C1 segment of cervical spinal cord (tissue), 14 donors: ENCODE data around the gene ABLIM1.

Experiments
- DNase-seq, 14 donors: peaks; one replicate each; lab custom pipeline; 2025; lab: John Stamatoyannopoulos, UW

The ABLIM1 gene

DNA sequence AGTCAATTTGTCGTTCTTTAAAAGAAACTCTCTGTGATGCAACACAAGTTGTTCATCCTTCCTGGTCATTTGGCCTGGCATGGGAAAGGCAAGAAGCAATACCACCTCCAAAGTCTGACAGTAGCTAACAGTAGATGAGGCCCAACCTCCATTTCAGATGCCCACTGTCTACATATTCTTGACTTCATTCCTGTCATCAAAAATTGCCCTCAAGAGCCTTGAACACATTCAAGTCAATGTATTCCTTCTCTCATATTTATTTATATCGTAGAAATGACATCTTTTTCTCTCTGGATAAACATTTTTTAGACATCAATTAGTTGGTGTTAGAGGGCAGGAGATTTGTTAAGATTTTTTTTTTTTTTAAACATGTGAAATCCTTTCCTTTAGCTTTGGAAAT lies 33.7 kb downstream of the ABLIM1 start:
- DNase-seq = no peak

DNA sequence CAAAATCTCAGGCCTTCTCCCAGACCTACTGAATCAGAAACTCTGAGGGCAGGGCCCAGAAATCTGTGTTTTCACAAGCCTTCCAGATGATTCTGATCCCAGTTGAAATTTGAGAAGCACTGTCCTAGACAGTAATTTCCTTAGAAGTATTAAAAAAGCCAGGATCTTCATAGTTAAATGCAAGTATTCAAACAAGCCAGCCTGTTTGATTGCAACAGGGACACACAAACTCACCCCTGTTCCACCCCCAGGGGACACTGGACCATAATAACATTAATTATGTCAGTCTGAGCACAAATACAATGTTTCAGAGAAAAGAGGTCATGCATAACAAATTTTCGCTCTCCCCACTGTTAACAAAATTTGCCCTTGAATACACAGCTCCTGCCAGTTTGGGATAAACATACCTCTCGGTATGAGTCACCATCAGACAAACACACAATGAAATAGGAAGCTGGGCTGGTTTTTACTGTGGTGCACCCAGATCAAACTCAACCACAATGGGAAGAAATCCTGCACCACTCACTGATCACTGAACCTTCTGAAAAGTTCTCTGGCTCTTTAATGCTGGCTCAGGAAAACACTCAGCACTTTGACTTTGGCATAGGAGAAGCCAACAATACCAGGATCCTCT lies 34.3 kb downstream of the ABLIM1 start:
- DNase-seq = no peak

DNA sequence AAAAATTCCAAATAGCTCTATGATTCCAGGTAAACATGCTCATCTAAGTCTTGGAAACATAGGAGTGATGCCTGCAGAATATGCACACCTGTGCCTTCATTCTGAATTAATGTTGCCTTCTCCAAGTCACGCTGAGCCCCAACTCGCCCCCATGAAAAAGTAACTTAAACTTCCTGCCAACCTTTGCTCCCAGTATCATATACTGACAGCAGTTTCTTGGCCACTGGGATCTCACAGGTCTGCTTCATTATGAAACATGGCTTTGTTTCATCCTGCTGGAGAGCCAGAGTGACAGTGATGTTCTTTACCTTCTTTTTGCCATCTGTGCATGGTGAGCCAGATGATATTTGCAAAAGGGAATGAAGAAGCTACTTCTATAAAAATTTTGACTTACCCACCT lies 34.9 kb downstream of the ABLIM1 start:
- no peak for DNase-seq

DNA sequence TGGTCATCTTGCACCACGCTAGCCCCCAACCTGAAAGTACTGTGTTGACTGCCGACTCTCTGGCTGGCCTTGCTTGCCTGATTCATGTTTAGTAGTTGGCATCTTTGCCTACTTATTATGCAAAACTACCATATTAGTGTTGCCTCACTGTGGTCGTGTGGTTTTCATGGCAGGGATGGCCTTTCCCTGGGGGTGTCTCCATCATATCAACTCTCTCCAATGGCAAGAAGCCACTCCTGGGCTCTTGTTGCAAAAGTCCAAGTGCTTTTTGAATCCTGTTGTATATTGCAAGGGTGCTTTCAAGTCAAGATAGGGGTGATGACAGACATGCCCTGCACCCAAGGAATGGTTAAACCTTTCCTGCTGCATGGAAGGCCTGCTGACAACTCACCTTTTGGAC lies 39.4 kb downstream of the ABLIM1 start:
- DNase-seq = no peak

DNA sequence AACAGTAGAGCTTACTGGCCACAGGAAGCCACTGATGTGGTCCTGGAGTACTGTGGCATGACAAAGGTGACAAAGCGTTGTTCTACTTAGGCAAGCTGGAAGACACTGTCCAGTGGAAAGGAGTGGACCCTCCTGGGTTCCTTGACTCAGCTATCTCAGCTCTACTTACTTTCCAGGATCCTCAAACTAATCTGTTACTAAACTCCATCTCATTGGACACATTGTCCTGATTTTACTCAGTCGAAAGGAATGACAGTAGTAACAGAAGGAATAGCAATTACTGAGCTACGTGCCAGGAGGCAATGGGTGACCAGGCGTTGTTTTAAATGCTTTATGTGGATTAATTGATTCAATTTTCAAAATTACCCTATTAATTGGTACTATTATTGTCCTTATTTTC lies 41.6 kb downstream of the ABLIM1 start:
- DNase-seq = no peak

DNA sequence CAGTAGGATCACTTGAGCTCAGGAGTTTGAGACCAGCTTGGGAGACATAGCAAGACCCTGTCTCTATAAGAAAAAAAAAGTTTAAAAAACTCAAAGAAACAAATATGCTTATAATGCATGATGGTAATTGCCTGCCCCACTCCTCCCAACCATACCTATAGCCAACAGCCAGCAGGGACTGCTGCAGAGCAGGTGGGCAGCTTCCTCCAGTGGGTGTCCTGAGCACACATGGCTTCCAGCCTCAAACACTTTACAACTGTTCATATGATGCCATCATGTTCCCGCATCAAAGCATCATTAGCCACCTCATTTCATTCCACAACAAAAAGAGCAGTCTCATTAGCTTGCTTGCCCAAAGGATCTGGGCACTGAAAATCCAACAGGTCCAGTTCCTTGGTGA lies 42.0 kb downstream of the ABLIM1 start:
- no peak for DNase-seq

DNA sequence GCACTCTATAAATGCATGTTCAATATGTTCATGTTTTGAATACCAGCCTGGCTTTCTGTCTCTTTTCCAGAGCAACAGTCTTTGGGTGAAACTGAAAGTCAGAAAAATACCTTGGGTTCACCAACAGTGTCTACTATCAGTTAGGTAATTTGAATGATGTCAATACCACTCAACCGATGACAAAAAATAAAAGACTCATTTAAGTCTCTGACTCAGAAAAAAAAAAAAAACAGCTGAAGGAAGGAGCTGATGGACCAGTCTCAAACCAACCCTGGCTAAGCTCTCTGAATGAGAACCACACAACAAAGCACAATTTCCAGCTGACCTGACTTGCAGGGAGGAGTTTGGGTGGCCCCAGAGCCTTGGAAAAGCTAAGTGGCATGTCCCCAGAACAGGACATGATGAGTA lies 42.5 kb downstream of the ABLIM1 start:
- no peak for DNase-seq

DNA sequence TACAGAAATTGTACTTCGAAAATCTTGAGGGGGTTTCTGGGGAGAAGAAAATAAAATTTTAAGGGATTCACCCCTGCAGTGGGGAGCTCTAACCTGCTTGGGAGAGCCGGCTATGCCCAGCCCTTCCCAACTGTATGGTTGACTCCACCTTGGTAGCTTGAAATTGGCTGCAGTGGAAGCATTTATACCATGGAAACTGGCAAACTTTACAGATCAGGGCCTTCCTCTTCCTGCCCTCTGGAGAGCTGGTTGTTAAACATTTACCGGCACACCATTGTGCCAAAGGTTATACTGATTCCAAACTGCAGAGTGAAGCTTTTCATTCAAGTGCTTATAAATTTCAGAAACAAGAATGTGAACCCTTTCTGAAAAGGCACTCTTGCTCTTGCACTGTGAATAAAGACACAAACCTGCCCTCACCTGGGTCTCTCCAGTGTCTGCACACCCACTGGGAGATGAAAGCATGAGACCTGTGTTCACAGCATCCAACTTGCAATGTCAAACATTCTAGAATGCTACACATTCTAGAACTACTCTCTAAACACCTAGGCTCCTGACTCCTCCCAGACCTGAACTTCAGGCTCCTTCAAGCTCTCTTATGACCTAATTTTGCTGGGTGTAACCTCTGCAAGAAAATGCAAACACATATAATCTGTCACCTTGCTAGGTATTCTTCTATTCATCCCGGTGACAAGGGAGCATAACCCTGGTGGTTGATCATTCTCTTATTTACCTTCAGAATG lies 44.7 kb downstream of the ABLIM1 start:
- DNase-seq = no peak

DNA sequence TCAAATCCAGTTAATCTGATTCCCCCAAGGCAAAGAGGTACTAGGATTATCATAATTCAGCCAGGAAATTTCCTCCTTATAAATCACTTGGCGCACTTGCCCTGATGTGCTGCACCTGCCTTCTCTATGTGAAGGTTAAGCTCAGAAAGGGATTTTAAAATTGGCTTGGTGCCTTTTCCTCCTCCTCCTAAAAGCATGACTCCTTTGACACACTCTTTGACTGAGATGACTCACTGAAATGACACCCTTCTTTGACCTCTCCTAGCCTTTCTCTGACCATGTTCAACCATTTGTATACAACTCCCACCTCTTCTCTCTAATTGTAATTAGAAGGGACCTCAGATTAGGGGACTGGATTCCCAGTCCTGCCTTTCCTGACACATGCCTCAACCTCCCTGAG lies 46.5 kb downstream of the ABLIM1 start:
- DNase-seq = no peak

DNA sequence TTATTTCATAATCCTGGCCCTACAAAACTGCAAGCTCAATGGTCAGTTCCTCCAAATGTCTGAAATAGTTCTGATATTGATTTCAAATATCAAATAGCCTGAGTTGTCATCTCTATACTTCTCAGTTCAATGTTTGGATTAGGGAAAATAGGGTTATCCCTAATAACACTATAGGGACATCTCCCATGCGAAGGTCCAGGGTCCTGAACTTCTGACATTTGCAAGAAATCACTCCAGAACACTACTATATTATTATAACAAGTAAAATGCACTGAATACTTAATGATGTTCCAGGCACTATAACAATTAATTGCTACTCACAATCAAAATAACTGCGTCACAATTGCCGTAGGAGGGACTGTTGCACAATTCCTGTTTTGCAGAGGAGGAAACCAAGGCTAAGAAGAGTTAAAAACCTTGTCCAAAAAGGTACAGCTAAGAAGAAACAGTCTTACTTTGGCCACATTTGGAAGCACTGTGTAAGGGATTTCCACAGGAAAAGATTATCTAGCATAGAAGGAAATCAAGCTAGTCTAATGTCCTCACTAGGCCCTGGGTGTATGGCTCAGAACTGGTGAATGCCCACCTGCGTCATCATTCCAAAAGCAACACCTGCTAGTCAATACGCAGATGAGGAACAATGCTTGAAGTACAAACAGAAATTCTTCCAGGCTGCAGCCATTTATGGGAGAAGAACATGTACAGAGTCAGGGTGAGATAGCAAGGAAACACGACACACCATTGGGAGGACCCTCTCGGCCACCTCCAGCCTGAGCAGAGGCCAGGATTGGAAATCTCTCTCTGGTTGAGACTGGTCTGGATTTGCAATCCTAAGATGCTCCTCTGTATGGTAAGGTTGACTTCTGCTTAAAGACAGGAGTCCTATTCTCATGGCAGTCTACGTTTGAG lies 48.3 kb downstream of the ABLIM1 start:
- DNase-seq = no peak

DNA sequence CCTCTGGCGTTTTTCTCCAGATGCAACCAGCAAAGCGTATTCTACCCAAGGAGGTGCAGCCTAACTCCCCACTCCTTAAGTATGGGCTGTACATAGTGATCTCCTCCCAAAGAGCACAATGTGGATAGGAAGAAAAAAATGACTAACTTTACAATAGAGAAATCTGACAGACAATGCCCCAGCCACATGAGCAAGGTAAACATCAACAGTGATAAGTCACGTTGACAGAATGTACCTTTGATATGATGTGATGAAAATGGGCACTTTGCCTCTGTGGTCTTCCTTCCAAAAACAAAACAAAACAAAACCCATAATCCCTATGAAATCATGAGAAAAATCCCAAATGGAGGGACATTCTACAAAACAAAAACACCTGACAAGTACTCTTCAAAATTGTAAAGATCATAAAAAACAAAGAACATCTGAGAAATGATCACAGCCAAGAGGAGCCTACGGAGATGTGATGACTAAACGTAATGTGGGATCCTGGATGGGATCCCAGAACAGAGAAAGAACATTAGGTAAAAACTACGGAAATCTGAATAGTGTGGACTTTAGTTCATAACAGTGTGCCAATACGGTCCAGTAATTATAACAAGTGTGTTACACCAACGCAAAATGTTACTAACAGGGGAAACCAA lies 50.6 kb downstream of the ABLIM1 start:
- DNase-seq = peak in 1 of 14 donors; percentile 73

DNA sequence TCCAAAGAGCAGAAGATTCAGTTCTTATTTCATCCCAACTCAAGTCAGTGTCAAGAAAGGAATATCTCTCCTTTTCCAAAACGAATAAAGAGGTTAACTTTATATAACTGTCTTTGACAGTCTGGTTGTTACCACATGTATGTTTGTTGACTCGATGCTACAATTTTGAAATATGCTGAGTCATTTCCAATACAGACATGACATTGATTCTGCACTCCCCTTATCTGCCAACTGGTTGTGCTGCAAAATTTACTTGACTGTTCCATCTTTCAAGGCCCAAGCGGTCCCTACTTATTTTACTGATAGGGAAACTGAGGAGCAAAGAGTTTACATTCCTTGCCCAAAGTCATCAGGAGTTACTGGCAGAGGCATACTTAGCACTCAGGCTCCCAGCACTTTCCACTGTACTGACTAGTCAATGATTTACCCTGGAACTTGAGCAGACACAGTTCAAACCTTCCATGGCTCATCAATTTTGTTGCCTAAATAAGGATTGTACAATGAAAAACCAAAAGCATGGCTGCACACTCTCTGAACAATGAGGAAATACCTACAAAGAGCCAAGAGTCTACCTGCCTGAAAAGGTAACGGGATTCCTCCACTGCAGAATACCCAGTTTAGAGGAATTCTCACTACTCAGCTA lies 52.8 kb downstream of the ABLIM1 start:
- DNase-seq = no peak

DNA sequence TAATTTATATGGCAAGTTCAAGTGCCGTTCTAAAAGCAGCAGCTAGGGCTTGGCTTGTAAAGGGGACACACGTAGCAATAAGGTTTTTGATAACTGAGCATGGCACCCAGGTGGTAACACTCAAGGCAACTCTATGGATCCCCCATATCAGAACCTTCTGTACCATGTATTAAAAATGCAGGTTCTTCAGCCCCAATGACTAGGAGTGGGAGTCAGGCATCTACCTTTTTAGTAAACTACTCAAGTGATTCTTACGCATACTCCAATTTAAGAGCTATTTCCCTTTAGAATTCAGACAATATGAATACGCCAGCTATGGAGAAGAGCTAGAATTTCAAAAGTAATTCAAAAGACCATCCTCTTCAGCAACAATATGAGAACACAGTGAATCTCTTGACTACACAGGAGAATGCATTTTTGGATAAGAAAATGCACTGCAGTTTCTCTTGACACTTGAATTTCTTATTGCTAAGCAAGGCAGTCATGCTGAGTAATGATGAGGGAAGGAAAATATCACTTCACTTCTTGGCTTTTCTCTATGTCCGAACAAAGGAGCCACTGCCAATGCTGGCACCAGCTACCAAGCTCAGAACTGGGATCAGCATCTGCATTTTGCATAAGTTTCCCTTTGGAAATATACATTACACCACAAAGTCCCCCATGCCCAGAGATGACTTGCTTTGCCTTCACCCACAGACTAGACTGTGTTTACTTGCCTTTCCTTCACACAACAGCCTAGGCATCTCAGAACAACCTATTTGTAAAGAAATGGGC lies 53.5 kb downstream of the ABLIM1 start:
- DNase-seq = no peak

DNA sequence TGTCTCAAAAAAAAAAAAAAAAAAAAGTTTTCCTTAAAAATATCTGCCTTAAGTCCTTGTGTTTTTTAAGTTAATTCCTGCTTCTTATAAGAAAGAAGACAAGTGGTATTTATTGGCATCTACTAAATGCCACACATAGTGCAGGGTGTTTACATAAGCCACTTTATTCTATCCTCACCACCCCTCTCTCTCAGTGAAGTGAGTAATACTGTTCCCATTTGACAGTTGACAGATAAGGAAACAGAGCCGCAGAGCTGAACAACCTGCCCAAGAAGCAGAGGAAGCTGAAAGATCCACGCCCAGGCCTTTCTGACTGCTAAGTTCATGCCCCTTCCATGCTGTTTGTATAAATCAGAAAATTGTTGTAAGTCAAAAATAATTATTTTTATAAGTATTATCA lies 54.1 kb downstream of the ABLIM1 start:
- no peak for DNase-seq

DNA sequence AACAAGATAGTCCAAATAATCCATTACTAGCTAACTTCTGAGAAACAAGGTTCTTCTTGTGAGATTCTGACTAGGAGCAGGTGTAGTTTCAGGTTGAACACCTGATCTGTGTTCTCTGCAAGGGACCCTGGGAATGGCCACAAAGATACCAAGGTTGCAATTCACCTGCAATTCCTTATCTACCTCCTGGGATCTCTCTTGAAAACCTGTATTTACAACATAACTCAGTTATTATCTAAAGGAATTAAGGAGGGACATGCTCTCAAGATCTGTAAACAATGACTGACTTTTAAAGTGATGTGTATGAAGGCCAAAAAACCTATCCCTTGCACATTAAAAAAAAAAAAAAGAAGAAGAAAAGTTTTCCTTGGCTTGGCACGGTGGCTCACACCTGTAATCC lies 54.8 kb downstream of the ABLIM1 start:
- no peak for DNase-seq

DNA sequence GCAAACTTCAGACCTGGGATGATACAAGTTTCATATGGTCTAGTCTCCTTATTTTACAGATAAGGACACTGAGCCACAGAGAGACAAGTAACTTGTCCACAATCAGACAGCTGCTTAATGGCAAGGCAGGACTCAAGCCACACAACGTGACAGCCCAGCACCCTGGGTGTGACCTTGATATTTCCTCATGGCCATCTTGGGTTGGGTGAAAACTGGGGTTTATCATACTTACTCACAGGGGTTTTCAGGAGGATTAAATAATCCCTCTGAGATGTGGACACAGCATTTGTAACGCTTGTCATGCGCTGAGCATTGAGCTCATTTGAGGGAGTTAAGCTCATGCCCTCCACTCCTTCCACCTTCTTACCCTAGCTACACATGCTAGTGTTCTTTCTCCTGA lies 58.0 kb downstream of the ABLIM1 start:
- no peak for DNase-seq

DNA sequence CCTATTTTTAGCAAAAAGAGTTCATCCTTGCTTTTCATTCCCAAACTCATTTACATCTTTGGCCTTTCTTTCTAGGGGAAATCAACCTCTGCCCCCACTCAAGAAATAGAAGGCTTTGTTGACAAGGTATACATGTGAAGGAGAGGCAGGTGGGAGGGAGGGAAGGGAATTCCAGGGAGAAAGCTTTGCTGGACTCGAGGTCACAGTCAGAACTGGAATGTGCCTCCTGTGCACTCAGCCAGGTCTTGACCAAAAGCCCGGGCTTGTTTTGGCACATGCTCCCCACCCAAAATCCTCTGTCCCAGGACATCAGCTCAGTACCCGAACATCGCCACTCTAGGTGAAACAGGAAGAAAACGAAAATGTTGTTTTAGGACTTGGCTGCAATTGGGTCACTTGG lies 61.3 kb downstream of the ABLIM1 start:
- DNase-seq = no peak

DNA sequence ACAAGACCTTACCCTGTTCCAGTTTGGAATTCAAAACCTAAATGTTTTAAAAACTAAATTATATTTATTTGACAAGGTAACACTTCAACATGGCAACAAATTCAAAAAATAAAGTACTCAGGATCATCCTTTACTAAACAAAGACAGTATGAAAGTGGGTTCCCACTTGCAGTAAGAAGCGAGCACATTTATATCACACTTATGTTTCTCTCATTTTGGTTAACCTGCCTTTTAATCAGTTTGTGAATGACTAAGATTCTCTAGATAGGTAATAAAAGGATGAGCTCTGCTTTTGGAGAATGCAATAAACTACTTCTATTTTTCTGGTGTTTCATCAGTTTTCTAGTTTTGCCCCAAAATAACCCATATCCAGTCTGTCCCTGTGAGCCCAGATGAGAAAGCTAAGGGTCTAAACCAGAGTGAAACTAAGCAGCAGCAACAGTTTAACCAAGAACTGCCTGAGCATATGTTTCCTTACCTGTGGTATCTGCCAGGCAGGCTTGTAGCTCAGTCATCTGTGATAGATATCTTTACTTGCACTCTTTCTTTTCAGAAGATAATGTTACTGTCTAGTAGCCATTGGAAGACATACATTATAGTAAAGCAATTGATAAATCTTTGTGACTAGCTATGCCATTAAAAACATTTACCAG lies 64.1 kb downstream of the ABLIM1 start:
- no peak for DNase-seq

DNA sequence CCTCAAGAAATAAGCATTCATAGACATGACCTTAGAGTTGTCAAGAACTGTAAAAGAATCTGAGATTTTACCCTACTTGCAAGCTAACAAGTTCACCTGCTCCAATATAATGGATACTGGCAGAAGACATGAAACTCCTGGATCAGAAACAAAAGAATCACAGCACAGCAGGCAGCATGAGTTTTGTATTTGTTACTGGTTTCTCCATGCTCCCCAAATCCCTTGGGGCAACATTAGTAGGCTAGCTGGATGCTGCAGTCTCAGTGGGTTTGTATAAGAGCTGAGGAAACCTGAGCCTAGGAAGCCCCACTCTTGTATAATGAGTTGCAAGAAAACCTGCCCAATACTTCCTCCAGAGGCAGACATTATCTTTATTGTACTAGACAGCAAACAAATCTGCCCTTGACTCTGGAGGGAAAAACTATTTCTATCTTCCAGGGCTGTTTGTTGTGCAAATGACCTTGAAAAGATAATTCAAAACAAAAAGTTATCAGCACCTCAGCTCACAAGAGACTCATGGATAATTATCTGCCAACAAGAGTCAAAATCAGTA lies 64.8 kb downstream of the ABLIM1 start:
- no peak for DNase-seq

DNA sequence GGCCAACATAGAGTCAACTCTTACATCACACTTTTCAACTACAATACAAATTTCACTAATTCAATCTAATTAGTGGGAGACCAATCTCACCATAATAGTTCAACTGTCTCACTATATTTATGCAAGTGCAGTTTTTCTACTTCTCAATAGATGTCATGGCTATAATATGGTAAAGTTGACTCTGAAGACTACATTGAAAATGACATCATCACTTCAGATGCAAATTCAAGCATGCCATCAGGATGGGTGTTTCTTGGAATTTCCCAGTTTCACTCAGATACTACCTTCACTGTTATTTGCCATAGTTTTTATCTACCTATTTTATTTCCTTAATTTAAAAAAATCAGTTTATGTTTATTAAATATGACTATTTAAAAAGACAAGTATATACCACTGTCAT lies 67.1 kb downstream of the ABLIM1 start:
- no peak for DNase-seq
